ENCODE results near the gene RTN1. TPM values are rescaled to one million over a fixed set of nuclear protein-coding genes. Genes with fewer than 3 reads are reported as not detected.

The RTN1 gene
- total and polyA plus RNA-seq, 2 of the 8 experiments (the other 6 are each of a cell fraction or from before 2014, with no cell fraction given) = 2.8 to 4.9 TPM

DNA sequence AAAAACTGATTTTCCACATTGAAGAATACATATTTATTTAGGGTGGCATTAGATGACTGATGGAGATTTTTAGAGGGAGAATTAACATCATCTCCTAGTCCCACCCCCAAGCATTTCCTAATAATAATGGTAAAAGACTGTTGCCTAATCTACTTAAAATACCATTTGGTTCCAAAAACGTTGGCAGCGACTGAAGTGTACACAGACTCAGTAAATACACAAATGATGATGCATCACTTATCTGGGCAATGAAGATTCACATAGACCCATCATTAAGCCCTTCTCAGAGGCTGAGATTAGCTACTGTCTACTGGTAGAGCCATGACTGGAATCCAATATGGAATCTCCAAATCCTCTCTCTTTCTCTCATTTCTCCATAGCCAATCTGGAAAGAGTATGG lies 18.2 kb downstream of the RTN1 start (continued):
- TF ChIP-seq RXRA (IDR thresholded peaks at IDR 0.05; ENCODE audit: insufficient read depth, low read depth, low read length) = no peak
- TF ChIP-seq SIN3A (conservative IDR thresholded peaks at IDR 0.05 in 1 of 2, IDR thresholded peaks at IDR 0.05 in 1 of 2; ENCODE audit: low read depth in 1 of 2, low read length in 2 of 2) = no peak
- TF ChIP-seq SRF (IDR thresholded peaks at IDR 0.05; ENCODE audit: low read depth, low read length) = no peak
- no peak for TF ChIP-seq GTF2F1 (IDR thresholded peaks at IDR 0.05; ENCODE audit: borderline replicate concordance, low read depth, low read length)

All from H1 (cell line).